GM23338 (cell line): ENCODE measurements around the gene MYLK4. TPM values are rescaled to one million over a fixed set of nuclear protein-coding genes. Genes with fewer than 3 reads are reported as not detected.
A peak's percentile ranks its signal among the peaks of the same experiment; 100 is the strongest.

Source experiments
- ATAC-seq: fragments of 200-7000 bp; cut with Tn5 transposase; 3 replicates; pipeline ENCODE4 v1.9.1; 2020
- DNase-seq: peaks from one replicate; pipeline ENCODE4 v3.0.0-alpha.2; 2015; ENCODE audit warnings: low spot score
- H2AFZ ChIP-seq: fragments of 200-600 bp; sonication (generic); 2 replicates; pipeline ENCODE4 v1.8.0; 2016; ENCODE audit warnings: antibody characterized with exemption, mild to moderate bottlenecking, moderate library complexity
- H3F3A ChIP-seq: fragments of 200-600 bp; sonication (generic); replicated peaks from 2 replicates; pipeline ENCODE4 v1.8.0; 2017; ENCODE audit warnings: antibody characterized with exemption, mixed run types, low read depth
- H3K27ac ChIP-seq: fragments of 200-600 bp; sonication (generic); 2 replicates; pipeline ENCODE4 v1.6.1; 2016; ENCODE audit warnings: low read depth
- H3K27me3 ChIP-seq: fragments of 200-600 bp; sonication (generic); 2 replicates; pipeline ENCODE4 v1.8.0; 2016; ENCODE audit warnings: mild to moderate bottlenecking, mixed run types, moderate library complexity; ENCODE audit not compliant: insufficient read depth
- H3K36me3 ChIP-seq: fragments of 200-600 bp; sonication (generic); 2 replicates; pipeline ENCODE4 v1.8.0; 2016; ENCODE audit warnings: mild to moderate bottlenecking; ENCODE audit not compliant: insufficient read depth
- H3K4me1 ChIP-seq: fragments of 200-600 bp; sonication (generic); 2 replicates; pipeline ENCODE4 v1.8.0; 2016; ENCODE audit warnings: mild to moderate bottlenecking, moderate library complexity; ENCODE audit not compliant: insufficient read depth
- H3K4me2 ChIP-seq: fragments of 200-600 bp; sonication (generic); 2 replicates; pipeline ENCODE4 v1.7.1; 2017; ENCODE audit warnings: mixed run types
- H3K4me3 ChIP-seq: fragments of 200-600 bp; sonication (generic); 2 replicates; pipeline ENCODE4 v1.6.1; 2016; ENCODE audit warnings: mixed run types
- H3K79me2 ChIP-seq: fragments of 200-600 bp; sonication (generic); replicated peaks from 2 replicates; pipeline ENCODE4 v1.8.0; 2017; ENCODE audit warnings: mild to moderate bottlenecking; ENCODE audit not compliant: insufficient read depth
- H3K9me2 ChIP-seq: fragments of 200-600 bp; sonication (generic); 2 replicates; pipeline ENCODE4 v1.8.0; 2017; ENCODE audit not compliant: insufficient read depth
- H4K20me1 ChIP-seq: fragments of 200-600 bp; sonication (generic); replicated peaks from 2 replicates; pipeline ENCODE4 v1.8.0; 2017; ENCODE audit warnings: mild to moderate bottlenecking; ENCODE audit not compliant: insufficient read depth
- H3K27ac Mint-ChIP-seq: 2 replicates; pipeline ENCODE4 v1.8.0; 2020; ENCODE audit warnings: inconsistent platforms, mild to moderate bottlenecking, moderate library complexity, mixed read lengths
- H3K27me3 Mint-ChIP-seq: 3 replicates; pipeline ENCODE4 v1.8.0; 2022; ENCODE audit warnings: low read depth, mild to moderate bottlenecking, moderate library complexity, mixed read lengths, inconsistent platforms; ENCODE audit not compliant: insufficient read depth, poor library complexity
- H3K36me3 Mint-ChIP-seq: 3 replicates; pipeline ENCODE4 v1.8.0; 2021; ENCODE audit warnings: low read depth, mild to moderate bottlenecking, inconsistent platforms, moderate library complexity, mixed read lengths
- H3K4me1 Mint-ChIP-seq: 3 replicates; pipeline ENCODE4 v1.8.0; 2020; ENCODE audit warnings: mild to moderate bottlenecking, inconsistent platforms, mixed read lengths
- H3K4me3 Mint-ChIP-seq: 3 replicates; pipeline ENCODE4 v1.8.0; 2021; ENCODE audit warnings: moderate library complexity, mild to moderate bottlenecking, inconsistent platforms, mixed read lengths
- H3K9me3 Mint-ChIP-seq: 3 replicates; pipeline ENCODE4 v1.8.0; 2020; ENCODE audit warnings: moderate library complexity, mild to moderate bottlenecking, inconsistent platforms, mixed read lengths
- CREB1 ChIP-seq: fragments of 250-450 bp; sonication (Bioruptor Pico); IDR thresholded peaks from 2 replicates; pipeline ENCODE4 v1.5.0; 2020; ENCODE audit warnings: low read depth, mild to moderate bottlenecking, moderate library complexity
- CTCF ChIP-seq, 2 experiments: fragments of 200-600 bp in 1 of 2; sonication (generic) in 1 of 2; conservative IDR thresholded peaks; 2 replicates each; pipeline versions ENCODE4 v1.5.1 to v1.6.1; 2016 to 2017; ENCODE audit warnings: antibody characterized with exemption in 2 of 2, low read depth in 2 of 2, mild to moderate bottlenecking in 2 of 2, moderate library complexity in 1 of 2
- ETS1 ChIP-seq: IDR thresholded peaks from 2 replicates; pipeline ENCODE4 v1.6.1; 2016; ENCODE audit warnings: antibody characterized with exemption
- ZNF114 ChIP-seq: fragments of 250-450 bp; sonication (Bioruptor Pico); IDR thresholded peaks from 2 replicates; pipeline ENCODE4 v1.5.0; 2020; ENCODE audit warnings: mild to moderate bottlenecking, moderate library complexity
- ZNF462 ChIP-seq: fragments of 250-450 bp; sonication (Bioruptor Pico); IDR thresholded peaks from 2 replicates; pipeline ENCODE4 v1.5.0; 2020; ENCODE audit warnings: mild to moderate bottlenecking, moderate library complexity
- polyA plus RNA-seq: library from polyadenylated mRNA; unstranded; fragments of >200 nt; fragmentation: Nextera tagmentation; extraction: Ambion mirVana; gene quantifications from 2 replicates; pipeline ENCODE4 v1.2.1, GENCODE V29; 2016
- total RNA-seq: library from RNA; depleted of rRNA; stranded (reverse); fragments of >200 nt; shearing (Covaris generic); gene quantifications from 2 replicates; pipeline ENCODE4 v1.2.3, GENCODE V29; 2014

Gene MYLK4
- total and polyA plus RNA-seq, 2 experiments from 2014 or later = 0.03 to 0.17 TPM

GRCh38 chr6:2697291-2697690 is 53.4 kb downstream of the MYLK4 start:
- Histone ChIP-seq H2AFZ (peak overlapping the region; percentile 49; the same call in 1 of the 2 replicates), H3K27me3 (no peaks in the 10 kb centered on the region), H4K20me1 (no peaks in the 10 kb centered on the region), H3K27ac (no peak overlapping the region), H3K9me2 (no peaks in the 10 kb centered on the region), H3K4me2 (no peak overlapping the region), H3K4me1 (no peaks in the 10 kb centered on the region), H3F3A (no peaks in the 10 kb centered on the region), H3K36me3 (no peaks in the 10 kb centered on the region), H3K4me3 (no peak overlapping the region), H3K79me2 (no peaks in the 10 kb centered on the region)
- DNase-seq (peak; percentile 52), ATAC-seq (peak; percentile 89)
- no peak overlapping the region for H3K27ac Mint-ChIP-seq
- H3K27me3 Mint-ChIP-seq = peaks cover 7% of the 10 kb centered on the region
- no peaks in the 10 kb centered on the region for H3K36me3 Mint-ChIP-seq
- peak; percentile 48 to 51 for TF ChIP-seq CTCF (conservative IDR thresholded peaks at IDR 0.05; ENCODE audit: low read depth in 2 of 2)
- TF ChIP-seq ZNF462 (CRISPR knock-in tag) = no peak
- H3K4me1 Mint-ChIP-seq = no peaks in the 10 kb centered on the region
- no peaks in the 10 kb centered on the region for H3K9me3 Mint-ChIP-seq
- H3K4me3 Mint-ChIP-seq = no peak overlapping the region

DNA sequence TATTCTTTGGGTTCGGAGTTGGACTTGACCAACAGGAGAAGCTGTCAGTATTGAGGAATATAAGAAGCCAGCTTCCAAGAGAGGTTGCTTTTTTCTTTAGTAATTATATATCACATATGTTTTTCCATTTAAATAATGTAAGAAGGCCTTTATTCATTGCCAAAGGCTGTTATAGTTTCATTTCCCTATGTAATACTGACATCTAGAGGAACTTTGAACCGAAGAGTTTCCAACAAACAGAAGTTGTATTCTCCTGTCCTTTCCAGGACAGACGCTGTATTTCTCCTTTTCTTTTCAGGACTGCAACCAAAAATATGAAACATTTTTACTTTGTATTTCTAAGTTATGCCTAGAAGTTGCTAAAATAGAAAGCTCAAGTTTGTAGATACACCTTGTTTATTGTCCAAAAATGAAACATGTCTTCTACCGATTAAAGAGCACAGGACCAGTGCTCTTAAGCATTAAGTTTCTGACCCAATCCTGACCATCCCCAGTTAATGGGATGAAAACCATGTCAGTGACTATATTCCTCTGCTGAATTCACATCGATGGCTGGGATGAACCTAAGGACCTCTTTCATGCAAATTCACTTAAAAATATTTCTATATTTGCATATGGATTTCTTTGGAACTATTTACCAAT is 55.1 kb downstream of the MYLK4 start:
- Histone ChIP-seq H3K4me3 (no peak overlapping the region), H2AFZ (no peak overlapping the region), H3K27ac (no peak overlapping the region), H3K9me2 (no peaks in the 10 kb centered on the region), H3K4me2 (no peak overlapping the region), H3K36me3 (no peaks in the 10 kb centered on the region), H3K27me3 (no peaks in the 10 kb centered on the region), H3K4me1 (no peaks in the 10 kb centered on the region), H3F3A (0 out of 2 replicates have a peak, but pooled peaks cover 5% of the 10 kb centered on the region), H3K79me2 (no peaks in the 10 kb centered on the region), H4K20me1 (no peaks in the 10 kb centered on the region)
- Mint-ChIP-seq H3K4me1 (no peaks in the 10 kb centered on the region), H3K27me3 (peaks cover 4% of the 10 kb centered on the region), H3K27ac (no peak overlapping the region), H3K36me3 (no peaks in the 10 kb centered on the region), H3K9me3 (no peaks in the 10 kb centered on the region), H3K4me3 (no peak overlapping the region)
- DNase-seq = peak; percentile 53
- no peak; the same call in 2 of the 3 replicates for ATAC-seq
- TF ChIP-seq CREB1 (CRISPR knock-in tag) = no peak
- no peak for TF ChIP-seq ZNF114 (CRISPR knock-in tag)
- no peak for TF ChIP-seq ETS1
